Stimulated activated CD4-positive, alpha-beta T cell treated with anti-CD3 and anti-CD28 coated beads, TNF-alpha, amount 100 ng/mL, for 4 hours (primary cell): Measurements from ENCODE around the gene JARID2.

Experiments
- DNase-seq, 3 experiments: peaks; one replicate each; pipeline ENCODE4 v3.0.0-alpha.2; 2020; ENCODE audit warnings: low read depth in 3 of 3

Gene JARID2

GRCh38 chr6:15374119-15374518 lies 128.2 kb downstream of the JARID2 start:
- no peak for DNase-seq

DNA sequence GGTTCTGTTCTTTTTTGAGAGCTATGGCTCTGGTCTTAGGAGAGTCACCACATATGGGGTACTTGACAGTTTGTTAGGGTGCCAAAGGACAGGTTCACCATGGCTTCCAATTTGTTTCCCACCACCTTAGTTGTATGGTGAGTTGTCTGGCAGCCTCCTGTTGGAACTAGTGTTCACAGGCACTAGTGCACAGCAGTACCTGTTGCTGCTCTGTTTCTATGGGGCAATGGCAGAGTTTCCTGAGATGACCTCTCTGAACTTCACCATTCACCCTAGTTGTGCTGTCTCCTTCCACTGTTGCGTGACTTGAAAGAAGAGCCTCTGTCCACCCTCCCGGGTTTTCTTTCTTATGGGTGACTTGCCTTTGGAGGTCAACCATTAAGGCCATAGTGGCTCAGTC lies 129.1 kb downstream of the JARID2 start:
- DNase-seq = no peak

DNA sequence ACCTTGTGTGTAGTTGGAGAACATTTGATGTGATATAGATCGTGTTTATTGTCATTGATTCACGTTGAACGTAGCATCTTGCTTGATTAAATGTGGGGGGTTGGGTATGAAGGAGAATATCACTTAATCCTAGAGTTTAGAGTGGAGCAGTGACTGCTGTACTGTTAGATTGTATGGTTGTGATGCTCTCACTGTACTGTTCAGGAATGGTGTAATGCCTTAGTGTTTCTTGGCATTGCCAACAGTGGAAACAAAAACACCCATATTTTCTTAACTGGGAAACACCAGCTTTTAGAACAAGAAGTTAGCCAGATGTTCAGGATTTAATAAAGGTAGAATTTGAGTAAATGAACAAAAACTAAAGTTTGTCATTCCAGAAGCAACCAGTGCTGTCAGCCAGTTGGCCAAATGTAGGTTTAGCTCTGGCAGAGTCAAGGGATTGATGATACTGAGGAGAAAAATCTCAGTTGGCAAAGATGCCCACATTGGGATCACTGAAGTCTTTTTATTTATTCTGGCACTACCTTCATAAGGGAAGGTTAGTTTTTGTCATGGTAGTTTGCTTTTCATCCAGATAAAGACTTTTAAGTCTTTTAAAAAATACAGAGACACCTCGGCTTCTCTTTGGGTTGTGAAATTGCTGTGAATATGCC lies 129.9 kb downstream of the JARID2 start:
- no peak for DNase-seq

GRCh38 chr6:15376900-15377487 lies 131.1 kb downstream of the JARID2 start:
- DNase-seq = no peak

DNA sequence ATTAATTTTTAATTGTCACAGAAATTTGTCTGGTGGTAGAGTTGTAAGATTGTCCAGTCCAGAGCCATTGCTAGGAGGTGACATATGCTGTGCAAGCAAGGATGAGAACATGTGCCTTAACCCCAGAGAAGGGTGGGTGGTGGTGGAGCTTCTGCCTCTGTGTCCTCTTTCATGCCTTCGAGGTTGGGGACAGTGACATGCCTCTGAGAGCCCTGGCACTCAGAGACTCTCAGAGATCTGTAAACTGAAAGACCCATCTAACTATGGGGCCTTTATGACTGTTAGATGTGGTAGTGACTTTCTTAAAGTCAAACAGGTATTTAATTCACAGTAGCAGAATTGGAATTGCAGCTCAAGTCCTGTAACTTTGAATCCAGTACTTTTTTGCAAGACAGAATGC lies 132.4 kb downstream of the JARID2 start:
- no peak for DNase-seq

DNA sequence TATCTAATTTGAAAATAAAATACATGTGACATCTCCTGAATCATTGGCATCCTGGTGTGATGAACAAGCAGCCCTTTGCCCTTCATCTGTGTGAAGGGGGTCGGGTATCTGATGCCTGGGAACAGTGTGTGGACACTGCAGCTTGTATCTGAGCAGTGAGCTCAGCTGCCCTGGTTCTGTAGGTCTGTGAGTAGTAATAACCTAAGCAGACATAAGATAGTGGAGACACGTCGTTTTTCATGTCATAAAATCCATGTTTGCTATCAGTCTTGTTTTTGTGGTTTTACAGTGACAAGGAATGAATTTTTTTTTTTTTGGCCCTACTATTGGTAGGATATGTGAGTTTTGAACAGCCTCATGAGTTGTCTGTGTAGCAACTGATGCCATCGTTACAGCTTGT lies 133.0 kb downstream of the JARID2 start:
- DNase-seq = no peak

- DNase-seq = no peak
Observed at GRCh38 chr6:15380351-15380750, 134.5 kb downstream of the JARID2 start.

DNA sequence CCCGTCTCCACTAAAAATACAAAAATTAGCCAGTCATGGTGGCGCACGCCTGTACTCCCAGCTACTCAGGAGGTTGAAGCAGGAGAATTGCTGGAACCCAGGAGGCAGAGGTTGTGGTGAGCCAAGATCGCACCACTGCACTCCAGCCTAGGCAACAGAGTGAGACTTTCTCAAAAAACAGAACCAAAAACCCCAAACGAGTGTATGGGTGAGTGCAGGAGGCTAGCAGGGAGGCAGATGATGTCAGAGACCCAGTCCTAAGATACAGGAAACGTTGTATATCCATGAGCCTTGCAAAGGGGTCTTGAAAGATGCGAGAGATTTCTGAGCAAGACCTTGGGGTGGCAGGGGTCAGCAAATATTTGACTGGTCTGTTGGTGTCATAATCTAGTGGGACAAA lies 136.2 kb downstream of the JARID2 start:
- no peak for DNase-seq

GRCh38 chr6:15382712-15383111 lies 136.8 kb downstream of the JARID2 start:
- no peak for DNase-seq

DNA sequence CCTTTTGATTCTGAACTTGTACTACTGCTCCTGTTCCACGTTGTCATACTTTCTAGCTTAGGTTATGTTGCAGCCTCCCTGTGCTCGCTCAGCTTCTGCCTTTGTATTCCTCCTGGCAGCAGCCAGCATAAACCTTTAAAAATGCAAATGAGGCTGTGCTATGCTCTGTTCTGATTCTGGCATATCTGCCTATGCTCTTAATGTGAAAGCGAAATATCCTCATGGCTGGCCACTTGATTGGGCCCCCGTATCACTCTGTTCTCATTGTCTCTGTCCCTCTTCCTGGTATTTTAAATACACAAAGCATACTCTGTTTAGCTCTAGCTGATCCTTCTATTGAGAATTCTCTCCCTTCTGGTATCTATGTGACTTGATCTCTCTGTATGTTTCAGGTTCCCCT lies 139.0 kb downstream of the JARID2 start:
- no peak for DNase-seq

DNA sequence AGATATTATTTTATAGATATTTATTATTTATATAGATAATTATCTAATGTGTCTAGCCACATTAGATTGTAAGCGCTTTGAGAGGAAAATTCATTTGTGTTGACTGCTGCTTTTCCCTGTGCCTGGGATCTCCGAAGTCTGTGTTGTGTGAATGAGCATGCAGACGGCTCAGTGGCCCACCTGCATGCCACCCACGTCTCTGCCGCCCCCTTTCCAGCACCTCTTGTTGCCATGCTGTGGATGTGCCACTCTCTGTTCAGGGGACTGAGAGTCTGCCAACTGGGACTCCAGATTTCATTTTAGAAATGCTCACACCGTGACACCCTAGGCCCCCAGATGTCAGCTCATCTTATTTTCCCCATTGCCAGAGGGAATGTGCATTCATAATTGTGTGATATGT lies 139.7 kb downstream of the JARID2 start:
- DNase-seq = no peak

- no peak for DNase-seq
Observed at GRCh38 chr6:15386110-15386755, 140.4 kb downstream of the JARID2 start.

DNA sequence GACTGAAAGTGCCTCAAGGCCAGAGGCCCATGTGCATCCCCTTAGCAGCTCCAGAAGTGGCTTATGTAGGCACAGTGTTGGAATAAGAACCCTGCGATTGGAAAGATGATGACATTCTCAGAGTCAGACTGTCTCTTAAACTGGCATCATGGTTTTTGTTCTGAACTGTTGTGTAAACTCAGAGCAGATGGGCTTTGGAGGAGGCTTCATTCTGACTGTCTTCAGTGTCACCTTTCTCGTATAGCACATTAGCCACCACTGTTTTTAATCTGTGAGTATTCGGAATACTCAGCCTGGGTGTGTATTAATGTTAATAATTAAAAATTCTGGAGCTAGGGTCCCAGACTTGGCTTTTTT lies 140.9 kb downstream of the JARID2 start:
- DNase-seq = no peak

- no peak for DNase-seq
Observed at GRCh38 chr6:15387118-15387517, 141.2 kb downstream of the JARID2 start.

DNA sequence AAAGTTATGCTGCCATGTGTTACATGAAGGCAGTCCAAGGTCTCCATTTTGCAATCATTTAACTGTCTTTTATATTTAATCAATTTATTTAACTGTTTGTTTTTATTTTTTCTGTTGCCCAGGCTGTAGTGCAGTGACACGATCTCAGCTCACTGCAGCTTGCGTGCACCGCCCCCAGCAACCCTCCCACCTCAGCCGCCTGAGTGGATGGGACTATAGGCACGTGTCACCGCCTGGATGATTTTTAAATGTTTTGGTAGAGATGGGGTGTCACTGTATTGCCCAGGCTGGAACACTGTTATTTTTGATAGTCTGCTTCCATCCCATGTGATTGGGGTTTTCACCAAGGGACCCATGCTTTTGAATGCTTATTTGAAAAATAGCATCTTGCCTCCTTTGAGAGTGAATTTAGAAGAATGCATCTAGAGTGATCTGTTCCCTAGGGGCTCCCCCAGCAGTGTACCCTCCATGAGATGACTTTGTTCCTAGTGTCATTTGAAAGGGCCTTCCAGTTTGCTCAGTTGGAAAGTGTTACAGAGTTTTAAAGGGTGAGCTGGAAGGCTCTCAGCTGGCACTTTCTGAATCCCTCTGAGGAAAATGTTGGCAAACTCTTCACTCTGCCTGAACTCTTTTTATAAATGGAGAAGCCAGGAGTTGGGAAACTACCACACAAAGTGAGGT lies 143.4 kb downstream of the JARID2 start:
- DNase-seq = no peak

GRCh38 chr6:15389765-15390723 lies 144.2 kb downstream of the JARID2 start:
- DNase-seq = no peak

GRCh38 chr6:15391500-15391899 lies 145.6 kb downstream of the JARID2 start:
- no peak for DNase-seq

DNA sequence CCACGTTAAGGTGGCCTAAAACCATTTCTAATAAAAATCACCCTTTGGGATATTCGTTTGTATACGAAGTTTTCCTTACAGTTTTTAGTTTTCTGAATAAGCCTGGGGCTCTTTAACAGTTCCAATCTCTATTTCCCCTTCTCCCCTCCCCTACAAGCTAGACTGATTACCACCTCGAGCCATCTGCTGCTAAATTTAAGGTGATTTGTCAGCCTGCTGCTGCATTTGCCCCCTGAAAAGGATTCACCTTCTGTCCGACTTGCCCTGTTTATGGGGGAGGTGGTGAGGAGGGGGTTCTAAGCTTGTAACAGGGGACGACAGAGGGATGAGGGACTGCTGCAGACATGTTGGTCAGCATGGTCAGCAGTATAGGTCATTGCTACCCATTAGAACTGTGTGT lies 146.3 kb downstream of the JARID2 start:
- DNase-seq = no peak

DNA sequence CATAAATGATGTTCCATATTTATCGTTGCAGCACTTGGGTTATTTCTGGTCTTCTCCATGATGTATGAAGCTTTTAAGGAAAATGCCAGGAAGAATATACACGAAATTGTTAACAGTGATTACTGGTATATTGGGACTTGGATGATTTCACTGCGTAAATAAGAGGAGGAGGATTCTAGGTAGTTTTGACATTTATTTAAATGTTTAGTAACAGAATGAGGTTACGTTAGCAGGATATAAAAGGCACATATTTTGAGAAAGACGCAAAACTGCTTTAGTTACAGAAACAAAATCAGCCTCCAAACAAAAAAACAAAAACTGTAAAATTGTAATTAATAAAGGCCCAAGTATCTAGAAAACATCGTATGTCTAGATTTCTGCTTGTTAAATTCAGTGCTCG lies 147.7 kb downstream of the JARID2 start:
- no peak for DNase-seq

GRCh38 chr6:15395087-15395486 lies 149.2 kb downstream of the JARID2 start:
- no peak for DNase-seq

- no peak for DNase-seq
Observed at GRCh38 chr6:15396808-15397207, 150.9 kb downstream of the JARID2 start.
